Measurements from ENCODE around the gene LIG1. TPM values are rescaled to one million over a fixed set of nuclear protein-coding genes. Genes with fewer than 3 reads are reported as not detected.
A peak's percentile ranks its signal among the peaks of the same experiment; 100 is the strongest.

The LIG1 gene
- polyA plus RNA-seq, 3 donors: 2.5 to 11.3 (median 3.6) TPM

GRCh38 chr19:48135411-48135810 is 34.7 kb downstream of the LIG1 start:
- H3K4me2 ChIP-seq (replicated peaks; ENCODE audit: extremely low read depth, low read length, poor library complexity, severe bottlenecking): no peak overlapping the region
- no peak overlapping the region for H3K4me3 Mint-ChIP-seq
- DNase-seq: no peak
- no peaks in the 10 kb centered on the region for H3K27me3 ChIP-seq (ENCODE audit: control insufficient read depth in 2 of 2, insufficient read depth in 2 of 2, low read length in 2 of 2)
- H2AFZ ChIP-seq (ENCODE audit: insufficient read depth, low read depth, low read length, poor library complexity, severe bottlenecking): no peak overlapping the region
- H3K9me3 Mint-ChIP-seq: no peaks in the 10 kb centered on the region
- 79% methylated on average over 8 of the region's 8 CpGs for WGBS (ENCODE audit: insufficient coverage)
- peak overlapping the region in 1 of 7 donors; percentile 67 for H3K27ac Mint-ChIP-seq
- TF ChIP-seq, protein P1, sequence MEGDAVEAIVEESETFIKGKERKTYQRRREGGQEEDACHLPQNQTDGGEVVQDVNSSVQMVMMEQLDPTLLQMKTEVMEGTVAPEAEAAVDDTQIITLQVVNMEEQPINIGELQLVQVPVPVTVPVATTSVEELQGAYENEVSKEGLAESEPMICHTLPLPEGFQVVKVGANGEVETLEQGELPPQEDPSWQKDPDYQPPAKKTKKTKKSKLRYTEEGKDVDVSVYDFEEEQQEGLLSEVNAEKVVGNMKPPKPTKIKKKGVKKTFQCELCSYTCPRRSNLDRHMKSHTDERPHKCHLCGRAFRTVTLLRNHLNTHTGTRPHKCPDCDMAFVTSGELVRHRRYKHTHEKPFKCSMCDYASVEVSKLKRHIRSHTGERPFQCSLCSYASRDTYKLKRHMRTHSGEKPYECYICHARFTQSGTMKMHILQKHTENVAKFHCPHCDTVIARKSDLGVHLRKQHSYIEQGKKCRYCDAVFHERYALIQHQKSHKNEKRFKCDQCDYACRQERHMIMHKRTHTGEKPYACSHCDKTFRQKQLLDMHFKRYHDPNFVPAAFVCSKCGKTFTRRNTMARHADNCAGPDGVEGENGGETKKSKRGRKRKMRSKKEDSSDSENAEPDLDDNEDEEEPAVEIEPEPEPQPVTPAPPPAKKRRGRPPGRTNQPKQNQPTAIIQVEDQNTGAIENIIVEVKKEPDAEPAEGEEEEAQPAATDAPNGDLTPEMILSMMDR (IDR thresholded peaks at IDR 0.05): no peak
- H3K36me3 Mint-ChIP-seq: peaks cover 40 to 63% of the 10 kb centered on the region in 2 donors
- H3K79me2 ChIP-seq (ENCODE audit: insufficient read depth, low read length): no peaks in the 10 kb centered on the region
- H3K36me3 ChIP-seq (replicated peaks in 1 of 2; ENCODE audit: control insufficient read depth in 1 of 2, insufficient read depth in 2 of 2, low read length in 2 of 2): peaks cover 25 to 48% of the 10 kb centered on the region in 2 donors
- no peaks in the 10 kb centered on the region for H4K20me1 ChIP-seq (ENCODE audit: insufficient read depth, low read length)
- no peak overlapping the region for H3K4me3 ChIP-seq (replicated peaks in 1 of 3; ENCODE audit: low read depth in 2 of 3, low read length in 3 of 3)
- no peak overlapping the region for H3K9ac ChIP-seq (ENCODE audit: insufficient read depth, low read length, poor library complexity, severe bottlenecking)
- H3K27ac ChIP-seq (ENCODE audit: low read depth in 1 of 2, low read length in 2 of 2): no peak overlapping the region
- no peaks in the 10 kb centered on the region for H3K9me3 ChIP-seq (replicated peaks in 1 of 2; ENCODE audit: control insufficient read depth in 1 of 2, insufficient read depth in 1 of 2, low read length in 2 of 2)
- H3K4me1 Mint-ChIP-seq: no peaks in the 10 kb centered on the region
- H3K4me1 ChIP-seq (ENCODE audit: control insufficient read depth in 1 of 2, insufficient read depth in 2 of 2, low read length in 2 of 2): no peaks in the 10 kb centered on the region
- intact Hi-C loops (cut with micrococcal nuclease): no loop called here
- H3K27me3 Mint-ChIP-seq (ENCODE audit: low read depth in 3 of 3): peaks cover 0 to 1% (median 0%) of the 10 kb centered on the region in 3 donors

- 100% methylated on average over 4 of the region's 6 CpGs for WGBS (ENCODE audit: insufficient coverage)
- H3K27me3 ChIP-seq (ENCODE audit: control insufficient read depth in 2 of 2, insufficient read depth in 2 of 2, low read length in 2 of 2): no peaks in the 10 kb centered on the region
- no peaks in the 10 kb centered on the region for H4K20me1 ChIP-seq (ENCODE audit: insufficient read depth, low read length)
- Mint-ChIP-seq H3K27ac (peak overlapping the region in 2 of 7 donors; percentile 61 to 62), H3K36me3 (peaks cover 44 to 69% of the 10 kb centered on the region in 2 donors), H3K4me3 (no peak overlapping the region), H3K9me3 (no peaks in the 10 kb centered on the region), H3K4me1 (no peaks in the 10 kb centered on the region), H3K27me3 (ENCODE audit: low read depth in 3 of 3) (peaks cover 0 to 2% (median 0%) of the 10 kb centered on the region in 3 donors)
- H3K79me2 ChIP-seq (ENCODE audit: insufficient read depth, low read length): no peaks in the 10 kb centered on the region
- H3K36me3 ChIP-seq (replicated peaks in 1 of 2; ENCODE audit: control insufficient read depth in 1 of 2, insufficient read depth in 2 of 2, low read length in 2 of 2): peaks cover 24 to 48% of the 10 kb centered on the region in 2 donors
- H3K4me3 ChIP-seq (replicated peaks in 1 of 3; ENCODE audit: low read depth in 2 of 3, low read length in 3 of 3): no peak overlapping the region
- H3K27ac ChIP-seq (ENCODE audit: low read depth in 1 of 2, low read length in 2 of 2): no peak overlapping the region
- H3K4me1 ChIP-seq (ENCODE audit: control insufficient read depth in 1 of 2, insufficient read depth in 2 of 2, low read length in 2 of 2): no peaks in the 10 kb centered on the region
- no peak overlapping the region for H2AFZ ChIP-seq (ENCODE audit: insufficient read depth, low read depth, low read length, poor library complexity, severe bottlenecking)
- no peak overlapping the region for H3K9ac ChIP-seq (ENCODE audit: insufficient read depth, low read length, poor library complexity, severe bottlenecking)
- TF ChIP-seq, protein P1 (IDR thresholded peaks at IDR 0.05): no peak
- intact Hi-C loops (cut with micrococcal nuclease): no loop called here
- H3K9me3 ChIP-seq (replicated peaks in 1 of 2; ENCODE audit: control insufficient read depth in 1 of 2, insufficient read depth in 1 of 2, low read length in 2 of 2): no peaks in the 10 kb centered on the region
- no peak overlapping the region for H3K4me2 ChIP-seq (replicated peaks; ENCODE audit: extremely low read depth, low read length, poor library complexity, severe bottlenecking)
- DNase-seq: no peak
Observed at GRCh38 chr19:48133094-48133493, 37.0 kb downstream of the LIG1 start.
